HepG2 (cell line): ENCODE data around the gene SAMM50. TPM values are rescaled to one million over a fixed set of nuclear protein-coding genes. Genes with fewer than 3 reads are reported as not detected.

Experiments used
- ATAC-seq: fragments of 200-7000 bp; cut with Tn5 transposase; 3 replicates; pipeline ENCODE4 v1.9.1; 2020; ENCODE audit warnings: mild to moderate bottlenecking, moderate library complexity
- BruUV-seq: library from RNA; stranded (reverse); fragments of 400-500 nt; replicated peaks from 2 replicates; lab custom pipeline; 2021; lab: Mats Ljungman, UMichigan
- CTCF ChIA-PET: fragments of 300-600 bp; formaldehyde crosslinking; extraction: SDS; loops from one replicate; lab custom pipeline; 2021; ENCODE audit warnings: low total read pairs, inconsistent platforms, low intra/inter-chr PET ratio; lab: Yijun Ruan, JAX
- POLR2A ChIA-PET: fragments of 350-600 bp; sonication (Branson Sonifier 250); formaldehyde crosslinking; loops from one replicate; lab custom pipeline; 2020; ENCODE audit warnings: antibody characterized with exemption, inconsistent platforms; lab: Yijun Ruan, JAX
- DNase-seq: peaks from one replicate; pipeline ENCODE4 v3.0.0-alpha.2; 2015; ENCODE audit warnings: low spot score
- FAIRE-seq: peaks from 3 replicates; lab custom pipeline; 2011; peaks lifted over from hg19 to GRCh38; lab: Jason Lieb, UNC
- H2AFZ ChIP-seq: one replicate; pipeline ENCODE4 v1.6.1; 2011; ENCODE audit warnings: low read length, inconsistent platforms
- H3K27ac ChIP-seq: fragments of 300-600 bp; 3 replicates; pipeline ENCODE4 v1.8.0; 2011; ENCODE audit warnings: mixed run types, mild to moderate bottlenecking, mixed read lengths, low read length, inconsistent platforms; ENCODE audit not compliant: insufficient read depth; ENCODE audit errors: extremely low read length
- H3K27me3 ChIP-seq, 2 experiments: fragments of 200-600 bp in 1 of 2; 2 replicates in 1 of 2; 3 replicates in 1 of 2; pipeline versions ENCODE4 v1.6.0 to v1.8.0; 2011; ENCODE audit warnings: low read length in 2 of 2, mild to moderate bottlenecking in 2 of 2, moderate library complexity in 2 of 2, inconsistent platforms in 1 of 2; ENCODE audit not compliant: insufficient read depth in 2 of 2, control insufficient read depth in 1 of 2
- H3K36me3 ChIP-seq, 2 experiments: fragments of 200-600 bp in 1 of 2; replicated peaks in 1 of 2; 2 replicates in 1 of 2; 3 replicates in 1 of 2; pipeline versions ENCODE4 v1.5.1 to v1.8.0; 2011; ENCODE audit warnings: low read length in 2 of 2, inconsistent platforms in 1 of 2; ENCODE audit not compliant: insufficient read depth in 2 of 2, control insufficient read depth in 1 of 2
- H3K4me1 ChIP-seq: 2 replicates; pipeline ENCODE4 v1.5.1; 2012; ENCODE audit warnings: low read length, inconsistent platforms; ENCODE audit not compliant: insufficient read depth
- H3K4me2 ChIP-seq: 2 replicates; pipeline ENCODE4 v1.6.0; 2011; ENCODE audit warnings: low read depth, low read length, inconsistent platforms
- H3K4me3 ChIP-seq, 3 experiments: fragments of 200-600 bp in 1 of 3; sonication (generic), shearing (Covaris generic) in 1 of 3; replicated peaks in 1 of 3; 2 replicates each; pipeline ENCODE4 v1.5.1; 2011 to 2016; ENCODE audit warnings: low read length in 3 of 3, inconsistent platforms in 2 of 3, low read depth in 2 of 3, mild to moderate bottlenecking in 2 of 3, control low read depth in 1 of 3, mixed read lengths in 1 of 3; ENCODE audit not compliant: insufficient read depth in 1 of 3
- H3K79me2 ChIP-seq: one replicate; pipeline ENCODE4 v1.6.1; 2011; ENCODE audit warnings: low read length, inconsistent platforms; ENCODE audit not compliant: insufficient read depth
- H3K9ac ChIP-seq: 2 replicates; pipeline ENCODE4 v1.6.0; 2011; ENCODE audit warnings: mild to moderate bottlenecking, low read depth, low read length, inconsistent platforms; ENCODE audit not compliant: insufficient read depth
- H3K9me3 ChIP-seq: 2 replicates; pipeline ENCODE4 v1.5.1; 2012; ENCODE audit warnings: mild to moderate bottlenecking, low read length
- H4K20me1 ChIP-seq: 2 replicates; pipeline ENCODE4 v1.6.0; 2011; ENCODE audit warnings: inconsistent platforms, mild to moderate bottlenecking, low read length, moderate library complexity; ENCODE audit not compliant: insufficient read depth
- ATF1 ChIP-seq: IDR thresholded peaks from 2 replicates; pipeline ENCODE4 v1.6.1; 2016; ENCODE audit warnings: mild to moderate bottlenecking, control low read depth
- CC2D1A ChIP-seq: sonication (generic); formaldehyde crosslinking; IDR thresholded peaks from 2 replicates; pipeline ENCODE4 v1.8.1; 2023; ENCODE audit warnings: mild to moderate bottlenecking, missing genetic modification reagents
- CENPT ChIP-seq: sonication (generic); formaldehyde crosslinking; IDR thresholded peaks from 2 replicates; pipeline ENCODE4 v1.8.0; 2022; ENCODE audit warnings: low read depth, mild to moderate bottlenecking, moderate library complexity, missing genetic modification reagents
- GATA4 ChIP-seq: sonication (generic); IDR thresholded peaks from 2 replicates; pipeline ENCODE4 v1.6.1; 2016; ENCODE audit warnings: antibody characterized with exemption, low read depth, borderline replicate concordance
- KMT2A ChIP-seq: sonication (generic); formaldehyde crosslinking; IDR thresholded peaks from 2 replicates; pipeline ENCODE4 v1.4.0; 2020; ENCODE audit warnings: missing genetic modification reagents
- MAZ ChIP-seq, 2 experiments: sonication (generic) in 1 of 2; formaldehyde crosslinking in 1 of 2; IDR thresholded peaks; 2 replicates each; pipeline versions ENCODE4 v1.5.0 to v1.6.1; 2012 to 2020; ENCODE audit warnings: low read depth in 2 of 2, mild to moderate bottlenecking in 2 of 2, borderline replicate concordance in 1 of 2, improper control_type of control experiment in 1 of 2, low read length in 1 of 2, missing genetic modification reagents in 1 of 2, moderate library complexity in 1 of 2
- NR3C1 ChIP-seq: sonication (generic); formaldehyde crosslinking; IDR thresholded peaks from 2 replicates; pipeline ENCODE4 v1.4.0; 2020; ENCODE audit warnings: missing genetic modification reagents
- POLR2AphosphoS2 ChIP-seq: IDR thresholded peaks from 2 replicates; pipeline ENCODE4 v1.6.1; 2011; ENCODE audit warnings: low read depth, low read length, improper control_type of control experiment
- ZC3H4 ChIP-seq: sonication (generic); formaldehyde crosslinking; IDR thresholded peaks from 2 replicates; pipeline ENCODE4 v1.4.0; 2020; ENCODE audit warnings: missing genetic modification reagents, borderline replicate concordance
- ZNF282 ChIP-seq: fragments of 450-650 bp; IDR thresholded peaks from 2 replicates; pipeline ENCODE4 v1.6.1; 2018; ENCODE audit not compliant: partially characterized antibody
- ZNF660 ChIP-seq: sonication (generic); formaldehyde crosslinking; IDR thresholded peaks from 2 replicates; pipeline ENCODE4 v1.5.1; 2020; ENCODE audit warnings: mild to moderate bottlenecking, low read depth, missing genetic modification reagents, borderline replicate concordance
- ZNF749 ChIP-seq: sonication (generic); formaldehyde crosslinking; IDR thresholded peaks from 2 replicates; pipeline ENCODE4 v1.8.0; 2022; ENCODE audit warnings: mild to moderate bottlenecking, missing genetic modification reagents, moderate library complexity, borderline replicate concordance
- WGBS: methylation state at CpG from one replicate; pipeline ENCODE4 v1.1.6; 2017; ENCODE audit warnings: low lambda C conversion rate; 5-methylcytosine and 5-hydroxymethylcytosine counted together
- in situ Hi-C: cut with HindIII; loops from 2 replicates; pipeline ENCODE4 v1.10.0; 2017; ENCODE audit warnings: low pct_unique_long_range_greater_than_20kb; ENCODE audit not compliant: extremely low pct_ligation_motif_present
- intact Hi-C: fragments of 100-400 bp; cut with micrococcal nuclease; formaldehyde crosslinking; loops from one replicate; pipeline ENCODE4 v1.10.0; 2022; ENCODE audit not compliant: unreplicated experiment
- polyA plus RNA-seq, 8 experiments: library from polyadenylated mRNA; depleted of rRNA in 3 of 8; stranded (reverse) in 7 of 8; unstranded in 1 of 8; fragments of >200 nt; fragmentation: Illumina TruSeq in 4 of 8; extraction: Trizol in 4 of 8; gene quantifications; 2 replicates each; pipeline versions ENCODE4 v1.2.1 to v1.2.3, GENCODE V29; 2011 to 2016; ENCODE audit warnings: low read depth in 4 of 8, missing spikeins in 1 of 8, mixed read lengths in 1 of 8; ENCODE audit not compliant: insufficient read depth in 1 of 8
- total RNA-seq, 5 experiments: library from RNA; depleted of rRNA; stranded (reverse); fragments of >200 nt; fragmentation: Illumina TruSeq; extraction: Trizol; gene quantifications; 2 replicates each; pipeline ENCODE4 v1.2.3, GENCODE V29; 2016; ENCODE audit warnings: low read depth in 1 of 5
- TF ChIP-seq, protein P1 (sequence below): sonication (generic); formaldehyde crosslinking; IDR thresholded peaks from 2 replicates; pipeline ENCODE4 v1.4.0; 2020; ENCODE audit warnings: missing genetic modification reagents
- TF ChIP-seq, protein P2 (sequence below): sonication (generic); formaldehyde crosslinking; IDR thresholded peaks from 2 replicates; pipeline ENCODE4 v1.4.0; 2020; ENCODE audit warnings: missing genetic modification reagents, borderline replicate concordance
- TF ChIP-seq, protein P3 (sequence below): sonication (generic); formaldehyde crosslinking; IDR thresholded peaks from 2 replicates; pipeline ENCODE4 v1.8.1; 2022; ENCODE audit warnings: mild to moderate bottlenecking, missing genetic modification reagents

Gene SAMM50
- total and polyA plus RNA-seq, 2 of the 13 experiments (the other 11 are each of a cell fraction or from before 2014, with no cell fraction given): 34.7 to 63.4 TPM

DNA sequence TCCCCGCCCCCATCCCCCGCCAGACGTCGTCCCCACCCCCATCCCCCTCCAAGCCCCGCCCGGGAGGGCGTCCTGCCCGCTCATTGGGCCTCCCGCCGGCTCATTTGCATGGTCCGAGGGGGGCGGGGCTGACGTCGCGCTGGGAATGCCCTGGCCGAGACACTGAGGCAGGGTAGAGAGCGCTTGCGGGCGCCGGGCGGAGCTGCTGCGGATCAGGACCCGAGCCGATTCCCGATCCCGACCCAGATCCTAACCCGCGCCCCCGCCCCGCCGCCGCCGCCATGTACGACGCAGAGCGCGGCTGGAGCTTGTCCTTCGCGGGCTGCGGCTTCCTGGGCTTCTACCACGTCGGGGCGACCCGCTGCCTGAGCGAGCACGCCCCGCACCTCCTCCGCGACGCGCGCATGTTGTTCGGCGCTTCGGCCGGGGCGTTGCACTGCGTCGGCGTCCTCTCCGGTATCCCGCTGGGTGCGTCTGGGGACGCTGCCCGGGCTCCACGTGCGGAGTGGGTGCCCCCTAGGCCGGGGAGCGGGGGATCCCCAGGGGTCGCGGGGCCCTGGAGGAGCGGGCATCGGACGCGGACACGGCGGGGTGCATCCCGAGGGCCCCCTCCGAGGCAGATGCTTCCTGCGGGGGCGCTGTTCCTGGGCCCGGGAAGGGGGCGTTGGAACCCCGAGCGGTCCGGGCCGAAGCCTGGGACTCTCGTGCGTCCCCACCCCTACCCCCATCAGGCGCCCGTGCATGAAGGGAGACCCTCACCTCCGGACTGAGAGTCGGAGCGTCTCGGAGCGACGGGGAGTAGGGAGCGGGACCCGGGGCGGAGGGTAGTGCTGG, 31.4 kb upstream of the SAMM50 start, which contains the start of gene PNPLA3 (continued):
- TF ChIP-seq GATA4 (peak; percentile 58), ATF1 (no peak), CC2D1A (CRISPR knock-in tag) (0 out of 2 replicates have a peak, but pooled peaks have one; percentile 48), ZNF660 (CRISPR knock-in tag) (no peak), NR3C1 (CRISPR knock-in tag) (no peak), ZNF749 (CRISPR knock-in tag) (0 out of 2 replicates have a peak, but pooled peaks have one; percentile 11), POLR2AphosphoS2 (no peak)

DNA sequence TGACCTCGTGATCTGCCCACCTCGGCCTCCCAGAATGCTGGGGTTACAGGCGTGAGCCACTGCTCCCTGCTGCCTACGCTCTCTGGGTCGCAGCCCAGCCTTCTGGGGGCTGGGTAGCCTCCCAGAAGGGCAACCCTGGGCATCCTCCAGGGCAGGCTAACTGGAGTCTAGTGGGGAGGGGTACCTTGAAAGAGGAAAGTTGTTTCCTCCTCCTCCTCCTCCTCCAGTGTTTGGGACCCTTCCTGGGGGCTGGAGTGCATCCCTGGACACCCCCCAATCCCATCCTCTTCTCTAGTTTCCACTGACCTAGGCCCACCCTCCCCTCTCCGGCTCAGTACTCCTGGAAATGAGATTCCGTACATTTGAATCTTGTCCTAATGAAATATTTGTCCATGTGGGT, 30.4 kb upstream of the SAMM50 start:
- no peak for DNase-seq
- in situ Hi-C loops (no loop called here), intact Hi-C loops (loop anchor here (1.0 kb wide), 1 partner anchor 21 kb away; no protein-coding TSS in a partner anchor)
- ATAC-seq: no peak
- Histone ChIP-seq H3K9me3 (no peaks in the 10 kb centered on the region), H3K4me3 (peak overlapping the region; percentile 85 to 88 (median 87)), H3K4me1 (peaks cover 69% of the 10 kb centered on the region), H3K9ac (peak overlapping the region; percentile 93), H2AFZ (no peak overlapping the region), H3K27me3 (no peaks in the 10 kb centered on the region; a peak in 1 of 5 replicates), H3K36me3 (peaks cover 1 to 7% of the 10 kb centered on the region in 2 experiments), H3K4me2 (peak overlapping the region; percentile 94), H3K27ac (peak overlapping the region; percentile 97), H4K20me1 (peaks cover 14% of the 10 kb centered on the region), H3K79me2 (peaks cover 12% of the 10 kb centered on the region)
- ChIA-PET POLR2A (interaction anchor here (1.0 to 3.6 kb wide), 3 partner anchors 10 to 30 kb away, joined by 3 to 21 read pairs (median 6); partner anchors contain the start of gene SAMM50), CTCF (no interaction called here)
- BruUV-seq: no TSS peak
- 5% methylated on average over 5 of the region's 7 CpGs for WGBS
- no peak for FAIRE-seq
- TF ChIP-seq CENPT (peak; percentile 26; the same call in 1 of the 2 replicates), KMT2A (0 out of 2 replicates have a peak, but pooled peaks have one; percentile 2), ZNF282 (no peak), MAZ (IDR thresholded peaks at IDR 0.05; ENCODE audit: borderline replicate concordance, low read depth, low read length) (no peak), MAZ (CRISPR knock-in tag; IDR thresholded peaks at IDR 0.05; ENCODE audit: low read depth) (0 out of 2 replicates have a peak, but pooled peaks have one; percentile 2), ZC3H4 (CRISPR knock-in tag) (peak; percentile 45; the same call in 1 of the 2 replicates)
- TF ChIP-seq, protein P1, sequence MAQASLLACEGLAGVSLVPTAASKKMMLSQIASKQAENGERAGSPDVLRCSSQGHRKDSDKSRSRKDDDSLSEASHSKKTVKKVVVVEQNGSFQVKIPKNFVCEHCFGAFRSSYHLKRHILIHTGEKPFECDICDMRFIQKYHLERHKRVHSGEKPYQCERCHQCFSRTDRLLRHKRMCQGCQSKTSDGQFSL: 0 out of 2 replicates have a peak, but pooled peaks have one; percentile 46
- TF ChIP-seq, protein P2, sequence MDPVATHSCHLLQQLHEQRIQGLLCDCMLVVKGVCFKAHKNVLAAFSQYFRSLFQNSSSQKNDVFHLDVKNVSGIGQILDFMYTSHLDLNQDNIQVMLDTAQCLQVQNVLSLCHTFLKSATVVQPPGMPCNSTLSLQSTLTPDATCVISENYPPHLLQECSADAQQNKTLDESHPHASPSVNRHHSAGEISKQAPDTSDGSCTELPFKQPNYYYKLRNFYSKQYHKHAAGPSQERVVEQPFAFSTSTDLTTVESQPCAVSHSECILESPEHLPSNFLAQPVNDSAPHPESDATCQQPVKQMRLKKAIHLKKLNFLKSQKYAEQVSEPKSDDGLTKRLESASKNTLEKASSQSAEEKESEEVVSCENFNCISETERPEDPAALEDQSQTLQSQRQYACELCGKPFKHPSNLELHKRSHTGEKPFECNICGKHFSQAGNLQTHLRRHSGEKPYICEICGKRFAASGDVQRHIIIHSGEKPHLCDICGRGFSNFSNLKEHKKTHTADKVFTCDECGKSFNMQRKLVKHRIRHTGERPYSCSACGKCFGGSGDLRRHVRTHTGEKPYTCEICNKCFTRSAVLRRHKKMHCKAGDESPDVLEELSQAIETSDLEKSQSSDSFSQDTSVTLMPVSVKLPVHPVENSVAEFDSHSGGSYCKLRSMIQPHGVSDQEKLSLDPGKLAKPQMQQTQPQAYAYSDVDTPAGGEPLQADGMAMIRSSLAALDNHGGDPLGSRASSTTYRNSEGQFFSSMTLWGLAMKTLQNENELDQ: no peak
- TF ChIP-seq, protein P3, sequence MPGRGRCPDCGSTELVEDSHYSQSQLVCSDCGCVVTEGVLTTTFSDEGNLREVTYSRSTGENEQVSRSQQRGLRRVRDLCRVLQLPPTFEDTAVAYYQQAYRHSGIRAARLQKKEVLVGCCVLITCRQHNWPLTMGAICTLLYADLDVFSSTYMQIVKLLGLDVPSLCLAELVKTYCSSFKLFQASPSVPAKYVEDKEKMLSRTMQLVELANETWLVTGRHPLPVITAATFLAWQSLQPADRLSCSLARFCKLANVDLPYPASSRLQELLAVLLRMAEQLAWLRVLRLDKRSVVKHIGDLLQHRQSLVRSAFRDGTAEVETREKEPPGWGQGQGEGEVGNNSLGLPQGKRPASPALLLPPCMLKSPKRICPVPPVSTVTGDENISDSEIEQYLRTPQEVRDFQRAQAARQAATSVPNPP (CRISPR knock-in tag): 0 out of 2 replicates have a peak, but pooled peaks have one; percentile 12
